PC-3 (cell line): Measurements from ENCODE around the gene S100Z. TPM values are rescaled to one million over a fixed set of nuclear protein-coding genes. Genes with fewer than 3 reads are reported as not detected.

Experiments used
- ATAC-seq: fragments of 200-7000 bp; cut with Tn5 transposase; 2 replicates; pipeline ENCODE4 v1.9.1; 2020; ENCODE audit warnings: mild to moderate bottlenecking, moderate library complexity
- BruUV-seq: library from RNA; stranded (reverse); fragments of 400-500 nt; replicated peaks from 2 replicates; lab custom pipeline; 2021; lab: Mats Ljungman, UMichigan
- CTCF ChIA-PET: fragments of 300-600 bp; sonication (Branson Sonifier 250); formaldehyde crosslinking; loops from one replicate; lab custom pipeline; 2022; ENCODE audit warnings: antibody characterized with exemption; lab: Charles Lee
- POLR2A ChIA-PET: fragments of 300-600 bp; sonication (Branson Sonifier 250); formaldehyde crosslinking; loops from one replicate; lab custom pipeline; 2022; ENCODE audit warnings: antibody characterized with exemption; ENCODE audit not compliant: unreplicated experiment; lab: Charles Lee
- DNase-seq: peaks from one replicate; pipeline ENCODE4 v3.0.0-alpha.2; 2015
- H2AFZ ChIP-seq: fragments of 300-600 bp; sonication (generic); 2 replicates; pipeline ENCODE4 v1.6.0; 2016; ENCODE audit warnings: antibody characterized with exemption, low read length
- H3F3A ChIP-seq: fragments of 300-600 bp; sonication (generic); one replicate; pipeline ENCODE4 v1.6.0; 2017; ENCODE audit warnings: antibody characterized with exemption, low read length, control low read depth, mild to moderate bottlenecking; ENCODE audit not compliant: unreplicated experiment
- H3K27ac ChIP-seq: fragments of 300-600 bp; sonication (generic); 2 replicates; pipeline ENCODE4 v1.5.1; 2016; ENCODE audit warnings: mild to moderate bottlenecking, low read length
- H3K27me3 ChIP-seq: fragments of 300-600 bp; sonication (generic); 2 replicates; pipeline ENCODE4 v1.6.1; 2016; ENCODE audit warnings: low read length, mixed read lengths
- H3K36me3 ChIP-seq: fragments of 300-600 bp; sonication (generic); 2 replicates; pipeline ENCODE4 v1.6.1; 2016; ENCODE audit warnings: low read depth, mixed run types, low read length, mixed read lengths
- H3K4me1 ChIP-seq: fragments of 300-600 bp; sonication (generic); 2 replicates; pipeline ENCODE4 v1.5.1; 2016; ENCODE audit warnings: low read length; ENCODE audit not compliant: insufficient read depth
- H3K4me2 ChIP-seq: fragments of 300-600 bp; sonication (generic); 2 replicates; pipeline ENCODE4 v1.6.0; 2016; ENCODE audit warnings: low read length
- H3K4me3 ChIP-seq: fragments of 300-600 bp; sonication (generic); 2 replicates; pipeline ENCODE4 v1.5.1; 2016; ENCODE audit warnings: mild to moderate bottlenecking, low read length, mixed read lengths
- H3K79me2 ChIP-seq: fragments of 300-600 bp; sonication (generic); 2 replicates; pipeline ENCODE4 v1.6.1; 2017; ENCODE audit warnings: low read length, mixed read lengths
- H3K9ac ChIP-seq: fragments of 300-600 bp; sonication (generic); 2 replicates; pipeline ENCODE4 v1.6.0; 2016; ENCODE audit warnings: mild to moderate bottlenecking, low read length
- H3K9me2 ChIP-seq: fragments of 300-600 bp; sonication (generic); replicated peaks from 2 replicates; pipeline ENCODE4 v1.6.1; 2016; ENCODE audit warnings: mixed run types, low read length, mixed read lengths
- H3K9me3 ChIP-seq: fragments of 300-600 bp; sonication (generic); 2 replicates; pipeline ENCODE4 v1.6.1; 2016; ENCODE audit warnings: low read length, mixed read lengths
- H4K20me1 ChIP-seq: fragments of 300-600 bp; sonication (generic); 2 replicates; pipeline ENCODE4 v1.6.1; 2016; ENCODE audit warnings: low read length, mixed read lengths
- EZH2 ChIP-seq: fragments of 300-600 bp; sonication (generic); IDR thresholded peaks from one replicate; pipeline ENCODE4 v1.6.1; 2017; ENCODE audit warnings: antibody characterized with exemption, mild to moderate bottlenecking, low read length; ENCODE audit not compliant: unreplicated experiment
- EZH2phosphoT487 ChIP-seq: fragments of 300-600 bp; sonication (generic); IDR thresholded peaks from 2 replicates; pipeline ENCODE4 v1.6.1; 2018; ENCODE audit warnings: mild to moderate bottlenecking, antibody characterized with exemption, low read length, borderline replicate concordance
- intact Hi-C: fragments of 100-400 bp; cut with micrococcal nuclease; formaldehyde crosslinking; loops from 2 replicates; pipeline ENCODE4 v1.9.0; 2023
- total RNA-seq: library from RNA; depleted of rRNA; stranded (reverse); fragments of >200 nt; gene quantifications from 2 replicates; pipeline ENCODE4 v1.2.3, GENCODE V29; 2014
- TF ChIP-seq, protein P1 (sequence below): fragments of 300-600 bp; sonication (generic); conservative IDR thresholded peaks from 2 replicates; pipeline ENCODE4 v1.5.1; 2017; ENCODE audit warnings: antibody characterized with exemption, low read depth, mild to moderate bottlenecking, low read length

Gene S100Z
- total RNA-seq, 1 experiment from 2014 or later, result 0.11 TPM

DNA sequence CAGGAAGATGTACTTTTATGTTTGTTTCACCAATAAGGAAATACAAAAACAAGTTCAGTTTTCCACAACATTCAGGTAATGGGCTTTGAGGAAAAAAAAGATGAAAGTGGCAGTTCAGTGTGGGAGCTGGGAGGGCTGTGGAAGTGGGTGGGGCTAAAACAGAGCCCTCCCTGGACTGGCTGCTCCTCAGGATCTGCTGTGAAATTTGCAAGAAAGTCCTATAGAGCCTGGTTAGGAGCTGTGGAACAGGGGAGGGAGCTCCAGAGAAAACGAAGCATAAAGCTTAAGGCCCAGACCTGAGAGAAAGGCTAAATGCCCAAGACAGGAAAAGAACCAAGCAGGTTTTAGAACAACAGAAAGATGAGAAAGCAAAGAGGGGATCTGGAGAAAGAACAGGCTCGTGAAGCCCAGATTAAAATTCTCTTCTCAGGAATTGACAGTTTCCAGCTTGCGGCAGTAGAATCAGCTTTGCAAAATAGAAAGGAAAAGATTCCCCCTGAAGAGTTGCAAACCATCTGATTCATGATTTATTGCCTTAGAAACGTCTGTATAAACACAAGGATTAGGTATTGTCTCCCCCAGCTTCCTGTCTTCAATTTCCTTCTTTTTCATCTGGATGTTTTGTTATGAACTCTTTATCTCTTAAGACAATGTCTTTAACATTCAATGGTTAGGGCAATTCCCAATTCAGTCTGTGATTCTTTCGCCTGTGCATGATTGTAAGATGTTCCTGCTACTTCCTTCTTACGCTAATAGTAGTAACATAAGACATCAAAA lies 76.7 kb downstream of the S100Z start:
- Histone ChIP-seq H3K27me3 (peaks cover 25% of the 10 kb centered on the region), H3K4me2 (no peak overlapping the region), H3K9ac (no peak overlapping the region), H3F3A (no peaks in the 10 kb centered on the region), H2AFZ (no peak overlapping the region), H3K4me3 (no peak overlapping the region), H3K79me2 (no peaks in the 10 kb centered on the region), H3K36me3 (no peaks in the 10 kb centered on the region), H3K9me3 (no peaks in the 10 kb centered on the region), H4K20me1 (no peaks in the 10 kb centered on the region), H3K27ac (no peak overlapping the region), H3K4me1 (no peaks in the 10 kb centered on the region), H3K9me2 (no peaks in the 10 kb centered on the region)
- CTCF ChIA-PET, result no interaction called here
- POLR2A ChIA-PET, result no interaction called here
- ATAC-seq, result no peak
- TF ChIP-seq EZH2, result no peak
- TF ChIP-seq, protein P1, sequence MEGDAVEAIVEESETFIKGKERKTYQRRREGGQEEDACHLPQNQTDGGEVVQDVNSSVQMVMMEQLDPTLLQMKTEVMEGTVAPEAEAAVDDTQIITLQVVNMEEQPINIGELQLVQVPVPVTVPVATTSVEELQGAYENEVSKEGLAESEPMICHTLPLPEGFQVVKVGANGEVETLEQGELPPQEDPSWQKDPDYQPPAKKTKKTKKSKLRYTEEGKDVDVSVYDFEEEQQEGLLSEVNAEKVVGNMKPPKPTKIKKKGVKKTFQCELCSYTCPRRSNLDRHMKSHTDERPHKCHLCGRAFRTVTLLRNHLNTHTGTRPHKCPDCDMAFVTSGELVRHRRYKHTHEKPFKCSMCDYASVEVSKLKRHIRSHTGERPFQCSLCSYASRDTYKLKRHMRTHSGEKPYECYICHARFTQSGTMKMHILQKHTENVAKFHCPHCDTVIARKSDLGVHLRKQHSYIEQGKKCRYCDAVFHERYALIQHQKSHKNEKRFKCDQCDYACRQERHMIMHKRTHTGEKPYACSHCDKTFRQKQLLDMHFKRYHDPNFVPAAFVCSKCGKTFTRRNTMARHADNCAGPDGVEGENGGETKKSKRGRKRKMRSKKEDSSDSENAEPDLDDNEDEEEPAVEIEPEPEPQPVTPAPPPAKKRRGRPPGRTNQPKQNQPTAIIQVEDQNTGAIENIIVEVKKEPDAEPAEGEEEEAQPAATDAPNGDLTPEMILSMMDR, result no peak
- no peak for TF ChIP-seq EZH2phosphoT487
- no peak for DNase-seq
- intact Hi-C loops, result no loop called here
- no TSS peak for BruUV-seq

DNA sequence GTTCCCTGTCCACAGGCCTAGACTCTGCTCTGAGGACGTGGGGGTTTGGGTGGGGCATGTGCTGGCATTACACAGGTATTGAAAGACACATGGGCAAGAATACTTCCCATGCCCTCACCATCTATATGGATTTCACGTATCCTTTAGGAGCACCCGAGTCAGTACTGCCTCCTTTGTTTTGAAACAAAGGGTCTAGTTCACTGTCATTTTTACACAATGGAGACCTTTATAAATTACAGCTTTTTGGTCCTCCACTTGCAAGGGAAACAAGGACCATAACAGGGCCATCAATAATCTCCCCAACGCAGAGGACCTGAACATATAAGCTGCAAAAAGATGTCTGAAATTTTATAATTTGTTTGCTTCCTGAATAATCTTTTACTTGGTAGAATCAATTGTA lies 78.1 kb downstream of the S100Z start:
- no peaks in the 10 kb centered on the region for H3K4me1 ChIP-seq

More for the DNA sequence above, 78.1 kb downstream of the S100Z start:
- ChIA-PET POLR2A (no interaction called here), CTCF (no interaction called here)
- H3K9ac ChIP-seq, result no peak overlapping the region
- no peaks in the 10 kb centered on the region for H3K9me2 ChIP-seq
- no peaks in the 10 kb centered on the region for H3K36me3 ChIP-seq
- no peak overlapping the region for H2AFZ ChIP-seq
- TF ChIP-seq, protein P1, result no peak
- no peak for TF ChIP-seq EZH2
- no peak for TF ChIP-seq EZH2phosphoT487
- no peak overlapping the region for H3K4me3 ChIP-seq
- no peak overlapping the region for H3K27ac ChIP-seq
- no peaks in the 10 kb centered on the region for H3F3A ChIP-seq
- no peaks in the 10 kb centered on the region for H3K9me3 ChIP-seq
- ATAC-seq (no peak), DNase-seq (no peak)
- H4K20me1 ChIP-seq, result no peaks in the 10 kb centered on the region
- no TSS peak for BruUV-seq
- H3K27me3 ChIP-seq, result peaks cover 26% of the 10 kb centered on the region
- H3K79me2 ChIP-seq, result no peaks in the 10 kb centered on the region
- intact Hi-C loops, result no loop called here
- H3K4me2 ChIP-seq, result no peak overlapping the region
